ENCODE data around the gene PPP2R3A. TPM values are rescaled to one million over a fixed set of nuclear protein-coding genes. Genes with fewer than 3 reads are reported as not detected.

Gene PPP2R3A
- total and polyA plus RNA-seq, 2 of the 4 experiments (the other 2 are of a cell fraction), result 11.3 to 37.3 TPM

GRCh38 chr3:136067211-136067610 is 101.7 kb downstream of the PPP2R3A start:
- Histone ChIP-seq H3K27ac (ENCODE audit: insufficient read depth, low read length) (no peak overlapping the region), H4K8ac (ENCODE audit: low read depth in 2 of 2, low read length in 2 of 2) (no peak overlapping the region), H3K4me2 (ENCODE audit: low read depth, low read length) (no peak overlapping the region), H4K91ac (ENCODE audit: insufficient read depth, low read depth, low read length) (no peak overlapping the region), H4K5ac (ENCODE audit: low read depth, low read length) (no peak overlapping the region), H3K4me1 (ENCODE audit: control insufficient read depth, insufficient read depth, low read length) (peaks cover 8% of the 10 kb centered on the region), H3K4me3 (ENCODE audit: insufficient read depth, low read depth, low read length) (no peak overlapping the region), H4K20me1 (ENCODE audit: insufficient read depth, low read length) (no peaks in the 10 kb centered on the region), H2BK15ac (ENCODE audit: low read depth, low read length) (no peak overlapping the region), H3K9ac (ENCODE audit: low read depth, low read length) (no peak overlapping the region), H3K56ac (ENCODE audit: extremely low read depth, insufficient read depth, low read length) (no peak overlapping the region), H3K9me1 (ENCODE audit: insufficient read depth, low read length) (peaks cover 3% of the 10 kb centered on the region; the same call in 1 of the 2 replicates), H2AK5ac (ENCODE audit: low read depth, low read length) (no peak overlapping the region), H3K27me3 (ENCODE audit: control insufficient read depth, insufficient read depth, low read length) (no peaks in the 10 kb centered on the region), H2AFZ (replicated peaks; ENCODE audit: low read length, poor library complexity) (no peak overlapping the region), H3K36me3 (ENCODE audit: control insufficient read depth, insufficient read depth, low read length) (peaks cover 3% of the 10 kb centered on the region; the same call in 1 of the 2 replicates), H2BK5ac (ENCODE audit: low read depth, low read length, poor library complexity, severe bottlenecking) (no peak overlapping the region), H3K9me3 (ENCODE audit: control insufficient read depth, insufficient read depth, low read length) (no peaks in the 10 kb centered on the region; the same call in 1 of the 2 replicates), H3K23ac (ENCODE audit: low read depth, low read length) (no peak overlapping the region), H3K4ac (ENCODE audit: low read depth, low read length) (no peak overlapping the region), H3K14ac (replicated peaks; ENCODE audit: low read depth, low read length) (0 out of 2 replicates have a peak overlapping the region, but pooled peaks have one; percentile 31), H2BK20ac (ENCODE audit: low read depth, low read length) (no peak overlapping the region), H2BK120ac (ENCODE audit: low read depth, low read length) (peak overlapping the region; percentile 3; the same call in 1 of the 2 replicates), H2AK9ac (replicated peaks; ENCODE audit: low read depth, low read length, poor library complexity) (no peak overlapping the region), H3K18ac (ENCODE audit: low read depth, low read length) (no peak overlapping the region), H3K79me1 (ENCODE audit: low read depth in 1 of 2, low read length in 2 of 2) (peaks cover 5 to 10% of the 10 kb centered on the region in 2 experiments; a peak in 3 of 4 replicates)
- POLR2A ChIA-PET (ENCODE audit: unreplicated experiment), result no interaction called here
- dilution Hi-C loops (cut with HindIII; ENCODE audit: low sequenced_read_pairs, unreplicated experiment), result no loop called here
- TF ChIP-seq RFX5 (IDR thresholded peaks at IDR 0.05; ENCODE audit: low read depth, low read length) (no peak), CEBPB (IDR thresholded peaks at IDR 0.05; ENCODE audit: low read depth, low read length) (no peak), NFE2L2 (IDR thresholded peaks at IDR 0.05; ENCODE audit: low read depth, low read length) (no peak), CHD1 (IDR thresholded peaks at IDR 0.05; ENCODE audit: low read depth, low read length) (no peak), RAD21 (IDR thresholded peaks at IDR 0.05; ENCODE audit: low read length) (no peak), BHLHE40 (IDR thresholded peaks at IDR 0.05; ENCODE audit: low read depth, low read length) (no peak), POLR2A (IDR thresholded peaks at IDR 0.05; ENCODE audit: low read depth, low read length) (no peak), CTCF (conservative IDR thresholded peaks at IDR 0.05; ENCODE audit: low read depth, low read length) (no peak)
- TF ChIP-seq, protein P1, sequence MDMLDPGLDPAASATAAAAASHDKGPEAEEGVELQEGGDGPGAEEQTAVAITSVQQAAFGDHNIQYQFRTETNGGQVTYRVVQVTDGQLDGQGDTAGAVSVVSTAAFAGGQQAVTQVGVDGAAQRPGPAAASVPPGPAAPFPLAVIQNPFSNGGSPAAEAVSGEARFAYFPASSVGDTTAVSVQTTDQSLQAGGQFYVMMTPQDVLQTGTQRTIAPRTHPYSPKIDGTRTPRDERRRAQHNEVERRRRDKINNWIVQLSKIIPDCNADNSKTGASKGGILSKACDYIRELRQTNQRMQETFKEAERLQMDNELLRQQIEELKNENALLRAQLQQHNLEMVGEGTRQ (IDR thresholded peaks at IDR 0.05; ENCODE audit: low read depth, low read length), result no peak
- no peak for DNase-seq
- in situ Hi-C loops (cut with MboI; ENCODE audit: low sequenced_read_pairs), result no loop called here
- CTCF ChIA-PET, result no interaction called here
- 92% methylated on average over 2 of the region's 2 CpGs; no CpG with 5 or more reads in 1 of the 2 experiments for WGBS, 2 experiments (ENCODE audit: extremely low coverage in 2 of 2, insufficient read length in 1 of 2)
- BruUV-seq (replicated peaks), result no TSS peak
- intact Hi-C loops (cut with micrococcal nuclease), result no loop called here
- ATAC-seq (ENCODE audit: low read depth), result no peak
